NCI-H345 (cell line): ENCODE measurements around the gene IQUB.
A peak's percentile ranks its signal among the peaks of the same experiment; 100 is the strongest.
"Not testable (repeated sequence)": the region's sequence is repeated elsewhere in the genome, so short reads cannot be mapped to it uniquely, and the experiment has no call there.

Experiments used
- DNase-seq: peaks from one replicate; lab custom pipeline; 2025; lab: John Stamatoyannopoulos, UW

The IQUB gene

GRCh38 chr7:123539871-123540270, 5.5 kb upstream of the IQUB start:
- DNase-seq, result no peak

- DNase-seq, result no peak
These were observed 4.5 kb upstream of the IQUB start for GRCh38 chr7:123538897-123539296.

GRCh38 chr7:123538189-123538714, 3.9 kb upstream of the IQUB start:
- no peak for DNase-seq

GRCh38 chr7:123537026-123537642, 2.7 kb upstream of the IQUB start:
- DNase-seq, result peak; percentile 4

- no peak for DNase-seq
These were observed 1.1 kb upstream of the IQUB start for GRCh38 chr7:123535517-123535916.

GRCh38 chr7:123533929-123534382, 439 bp downstream of the IQUB start:
- peak; percentile 40 for DNase-seq

GRCh38 chr7:123533553-123533917, 860 bp downstream of the IQUB start:
- DNase-seq, result no peak

GRCh38 chr7:123532788-123533552, 1.4 kb downstream of the IQUB start:
- DNase-seq, result not testable (repeated sequence)

GRCh38 chr7:123532343-123532742, 2.1 kb downstream of the IQUB start:
- DNase-seq, result not testable (repeated sequence)

- DNase-seq, result not testable (repeated sequence)
These were observed 4.3 kb downstream of the IQUB start for GRCh38 chr7:123530035-123530591.

GRCh38 chr7:123528265-123528664, 6.1 kb downstream of the IQUB start:
- no peak for DNase-seq

GRCh38 chr7:123527712-123528225, 6.6 kb downstream of the IQUB start:
- not testable (repeated sequence) for DNase-seq

- not testable (repeated sequence) for DNase-seq
These were observed 7.9 kb downstream of the IQUB start for GRCh38 chr7:123526533-123526932.

GRCh38 chr7:123522066-123522465, 12.3 kb downstream of the IQUB start:
- no peak for DNase-seq

- DNase-seq, result no peak
These were observed 29.2 kb downstream of the IQUB start for GRCh38 chr7:123505221-123505620.

GRCh38 chr7:123502201-123502600, 32.2 kb downstream of the IQUB start:
- no peak for DNase-seq

- no peak for DNase-seq
These were observed 33.4 kb downstream of the IQUB start for GRCh38 chr7:123500878-123501489.

- DNase-seq, result no peak
These were observed 35.0 kb downstream of the IQUB start for GRCh38 chr7:123499211-123499970.

GRCh38 chr7:123498601-123499000, 35.8 kb downstream of the IQUB start:
- DNase-seq, result no peak

GRCh38 chr7:123498031-123498430, 36.4 kb downstream of the IQUB start:
- DNase-seq, result no peak

GRCh38 chr7:123494193-123494796, 40.1 kb downstream of the IQUB start:
- peak; percentile 28 for DNase-seq
